T-helper 1 cell (primary cell): ENCODE measurements around the gene PPIP5K1.
A peak's percentile ranks its signal among the peaks of the same experiment; 100 is the strongest.

Source experiments
- DNase-seq, 5 donors: peaks; one replicate each; pipeline ENCODE4 v3.0.0-alpha.2; 2012 to 2020

Gene PPIP5K1

DNA sequence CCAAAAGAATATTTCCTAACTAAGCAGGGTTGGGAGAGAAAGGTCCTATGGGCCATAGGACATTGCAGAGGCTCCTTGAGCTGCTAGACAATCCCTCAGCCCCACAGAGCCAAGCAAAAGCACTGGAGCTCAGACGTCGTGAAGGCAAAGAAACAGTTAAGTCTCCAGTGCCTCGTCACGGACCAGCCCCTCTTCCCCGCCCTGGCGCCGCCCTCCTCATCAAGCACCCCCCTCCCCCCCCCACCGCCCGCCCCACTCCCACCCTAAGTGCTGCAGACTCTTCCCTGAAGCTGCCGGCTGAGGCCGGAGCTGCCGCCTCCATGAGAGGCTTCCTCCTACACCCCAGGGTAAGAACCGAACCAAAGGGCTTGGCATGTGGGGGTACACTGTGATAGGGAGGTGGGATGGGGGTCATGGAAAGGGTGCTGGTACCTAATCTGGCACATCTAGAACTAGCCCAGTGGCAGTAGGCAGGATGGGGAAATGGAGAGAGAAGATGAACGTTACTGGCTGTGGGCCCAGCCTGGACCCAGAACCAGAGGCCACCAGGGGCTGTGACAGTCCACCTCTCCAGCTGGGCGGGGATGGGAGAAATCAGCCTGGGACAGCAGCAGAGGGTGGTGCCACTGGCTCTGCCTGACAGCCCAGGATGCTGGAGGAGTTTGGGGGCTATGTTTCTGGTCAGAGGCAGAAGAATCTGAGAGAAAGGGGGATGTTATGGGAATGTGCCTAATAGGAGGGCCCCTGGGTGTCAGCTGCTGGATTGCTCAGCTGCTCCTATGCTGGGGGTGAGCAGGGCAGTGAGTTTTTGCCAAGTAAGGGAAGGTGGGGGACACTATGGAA is 72.4 kb downstream of the PPIP5K1 start, which contains the start of gene MAP1A:
Gene MAP1A (plus strand): TSS at position 255 of the 843 bp plus-strand sequence. CDS start 3,866 bp downstream, outside the sequence.
- no peak for DNase-seq

- no peak for DNase-seq
Measured at GRCh38 chr15:43516801-43517353, 73.1 kb downstream of the PPIP5K1 start.

DNA sequence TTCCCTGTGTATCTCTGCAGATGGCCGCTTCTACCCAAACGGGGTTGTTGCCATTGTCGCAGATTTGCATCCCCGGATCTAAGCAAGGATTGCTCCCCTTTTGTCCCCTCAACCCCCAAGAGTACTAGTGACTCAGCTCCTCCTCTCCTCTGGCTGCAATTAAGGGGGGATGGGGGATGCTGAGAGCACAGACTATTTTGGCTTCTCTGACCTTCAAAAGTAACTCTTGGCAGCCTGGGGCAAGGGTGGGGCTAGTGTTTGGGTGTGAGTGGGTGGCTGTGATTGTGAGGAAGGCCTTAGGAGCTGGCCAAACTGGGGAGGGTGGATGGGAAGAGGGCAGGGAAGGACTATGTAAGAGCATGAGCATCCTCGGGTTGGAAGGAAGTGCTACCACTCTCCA is 73.8 kb downstream of the PPIP5K1 start:
- DNase-seq, result no peak

- DNase-seq, result no peak
Measured at GRCh38 chr15:43515741-43516140, 74.3 kb downstream of the PPIP5K1 start.

DNA sequence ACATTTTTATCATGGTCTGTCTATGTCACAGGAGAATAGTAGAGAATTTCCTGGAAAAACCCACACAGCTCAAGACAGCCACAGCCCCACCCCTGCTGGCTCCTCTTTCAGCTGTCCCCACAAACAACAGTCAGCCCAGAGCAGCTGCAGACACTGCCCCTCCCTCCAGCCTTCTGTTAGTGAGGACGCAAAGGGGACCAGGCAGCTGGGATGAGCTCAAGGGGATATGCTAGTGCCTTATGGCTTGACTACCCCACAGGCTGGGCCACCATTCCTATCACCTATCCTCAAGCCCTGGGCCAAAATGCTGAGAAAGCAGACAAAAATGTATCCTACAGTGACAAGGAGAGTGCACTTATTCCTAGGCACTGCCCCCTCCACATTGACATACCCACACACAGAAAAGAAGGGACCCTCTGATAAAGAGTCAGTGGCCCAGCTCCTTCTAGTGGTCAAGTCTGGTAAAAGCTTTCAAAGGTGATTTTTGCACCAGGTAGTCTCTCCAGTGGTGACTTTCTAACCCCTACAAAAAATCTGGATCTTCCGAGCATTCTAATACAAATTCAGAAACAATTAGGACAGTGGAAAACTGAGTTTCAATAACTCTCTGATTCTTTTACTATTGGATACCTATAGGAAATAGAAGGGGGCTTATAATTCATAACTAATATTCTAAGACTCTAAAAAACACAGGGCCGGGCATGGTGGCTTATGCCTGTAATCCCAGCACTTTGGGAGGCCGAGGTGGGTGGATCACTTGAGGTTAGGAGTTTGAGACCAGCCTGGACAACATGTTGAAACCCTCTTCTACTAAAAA is 75.6 kb downstream of the PPIP5K1 start:
- peak in 1 of 5 donors; percentile 53 for DNase-seq

GRCh38 chr15:43513550-43513949 is 76.5 kb downstream of the PPIP5K1 start:
- DNase-seq, result no peak

DNA sequence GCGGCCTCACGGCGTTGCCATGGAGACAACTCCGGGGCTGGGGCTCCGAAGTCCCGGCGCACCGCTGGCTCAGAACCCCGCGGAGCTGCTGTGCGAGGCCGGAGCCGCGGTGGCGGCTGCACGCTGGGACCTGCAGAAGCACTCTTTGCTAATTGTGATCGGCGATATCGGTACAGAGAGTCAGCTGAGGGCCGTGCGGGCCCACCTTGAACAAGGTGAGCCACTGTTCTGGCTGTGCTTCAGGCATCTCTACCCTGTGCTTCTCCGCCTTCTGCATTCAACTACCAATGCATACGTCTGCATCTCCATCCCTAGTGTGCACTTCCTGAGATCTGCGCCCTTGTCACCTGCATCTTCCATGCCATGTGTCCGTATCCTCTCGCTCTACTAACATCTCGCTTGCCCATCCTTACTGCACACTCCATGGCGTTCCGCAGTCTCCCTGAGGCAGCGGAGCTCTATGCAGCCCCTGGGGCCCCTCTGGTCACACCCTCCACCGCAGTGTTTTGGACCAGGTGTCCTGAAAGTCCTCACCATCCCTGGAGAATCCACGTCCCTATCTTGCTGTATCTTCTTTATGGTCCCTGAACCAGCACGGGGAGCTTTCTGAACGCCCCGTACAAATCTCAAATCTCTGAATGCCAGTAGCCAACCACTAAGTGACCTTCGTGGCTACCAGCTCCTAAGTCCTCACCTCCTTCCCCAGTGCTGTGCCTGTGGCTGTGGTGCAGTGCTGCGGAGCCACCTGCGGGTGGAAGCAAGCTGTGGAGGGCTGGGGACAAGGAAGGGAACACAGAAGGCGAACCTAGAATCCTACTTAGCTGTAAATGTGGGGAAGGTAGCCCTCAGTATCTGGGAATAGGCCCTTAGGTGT is 78.8 kb downstream of the PPIP5K1 start:
- DNase-seq, result peak in 2 of 5 donors; percentile 6 to 20

DNA sequence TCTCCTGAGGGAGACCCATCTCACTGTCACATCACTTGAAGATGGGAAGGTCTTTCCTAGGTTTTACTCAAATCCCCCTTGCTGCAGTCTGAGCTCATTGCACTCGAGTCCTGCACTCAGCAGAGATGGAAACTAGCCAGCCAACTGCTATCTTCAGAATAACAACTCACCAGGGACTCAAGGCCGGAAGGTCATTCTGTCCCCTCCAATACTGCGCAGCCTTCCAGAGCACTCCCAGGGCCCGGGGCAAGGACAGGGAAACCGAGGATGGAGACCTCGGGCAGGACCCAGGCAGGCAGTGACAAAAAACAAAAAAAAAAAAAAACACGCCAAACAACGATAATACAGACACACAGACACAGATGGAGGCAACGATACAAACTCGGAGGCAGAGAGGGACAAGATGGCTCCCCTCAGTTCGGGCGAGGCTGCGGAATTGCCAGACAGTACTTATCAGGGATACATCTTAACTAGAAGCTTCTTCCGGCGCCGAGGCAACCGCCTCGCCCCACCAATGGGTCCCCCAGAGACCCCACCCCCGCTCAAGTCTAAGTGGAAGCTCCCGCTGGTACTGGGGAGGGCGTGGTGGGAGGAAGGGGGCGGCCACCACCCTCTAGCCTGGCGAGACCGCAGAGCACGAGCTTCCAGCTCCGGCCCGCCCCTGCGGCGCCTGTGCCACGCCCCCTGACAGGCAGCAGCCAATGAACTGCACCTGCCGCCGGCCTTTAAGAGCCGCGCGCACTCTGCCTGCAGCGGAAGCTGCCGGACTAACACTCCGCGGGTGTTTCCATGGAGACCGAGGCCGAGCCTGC is 79.6 kb downstream of the PPIP5K1 start:
- peak; percentile 92 to 99 (median 95) for DNase-seq

GRCh38 chr15:43509660-43510199 is 80.3 kb downstream of the PPIP5K1 start:
- DNase-seq, result no peak

GRCh38 chr15:43508991-43509659 is 80.9 kb downstream of the PPIP5K1 start:
- DNase-seq, result no peak

DNA sequence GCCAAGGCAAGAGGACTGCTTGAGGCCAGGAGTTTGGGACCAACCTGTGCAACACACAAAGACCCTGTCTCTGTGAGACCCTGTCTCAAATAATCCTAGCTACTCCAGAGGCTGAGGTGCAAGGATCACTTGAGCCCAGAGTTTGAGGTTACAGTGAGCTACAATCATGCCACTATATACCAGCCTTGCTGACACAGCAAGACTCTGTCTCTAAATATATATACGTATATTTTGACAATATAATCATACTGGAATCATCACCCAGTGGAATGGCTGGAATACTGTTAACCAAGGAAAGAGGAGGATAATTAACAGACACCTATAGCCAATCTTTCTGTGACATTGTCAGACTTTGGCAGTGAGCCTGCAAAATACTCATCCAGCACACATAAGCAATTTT is 81.6 kb downstream of the PPIP5K1 start:
- DNase-seq, result no peak

DNA sequence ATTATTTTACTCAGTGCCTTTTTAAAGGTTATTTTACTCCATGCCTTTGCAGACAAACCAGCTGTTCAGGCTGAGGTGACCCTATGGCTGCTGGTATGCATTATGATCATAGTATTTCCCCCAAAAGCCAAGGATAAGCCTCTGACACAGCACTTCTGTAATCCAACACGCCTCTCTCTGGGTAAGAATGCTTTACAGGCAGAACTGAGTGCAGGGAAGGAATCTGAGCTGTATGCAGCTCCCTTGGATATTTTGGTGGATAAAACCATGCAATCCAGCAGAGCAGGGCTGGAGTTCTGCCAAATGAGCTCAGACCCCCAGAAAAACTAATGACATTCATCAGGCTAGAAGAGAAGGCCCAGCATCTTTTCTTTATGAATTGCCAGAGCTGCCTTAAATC is 84.3 kb downstream of the PPIP5K1 start:
- DNase-seq, result no peak

GRCh38 chr15:43499635-43500034 is 90.4 kb downstream of the PPIP5K1 start:
- DNase-seq, result no peak

DNA sequence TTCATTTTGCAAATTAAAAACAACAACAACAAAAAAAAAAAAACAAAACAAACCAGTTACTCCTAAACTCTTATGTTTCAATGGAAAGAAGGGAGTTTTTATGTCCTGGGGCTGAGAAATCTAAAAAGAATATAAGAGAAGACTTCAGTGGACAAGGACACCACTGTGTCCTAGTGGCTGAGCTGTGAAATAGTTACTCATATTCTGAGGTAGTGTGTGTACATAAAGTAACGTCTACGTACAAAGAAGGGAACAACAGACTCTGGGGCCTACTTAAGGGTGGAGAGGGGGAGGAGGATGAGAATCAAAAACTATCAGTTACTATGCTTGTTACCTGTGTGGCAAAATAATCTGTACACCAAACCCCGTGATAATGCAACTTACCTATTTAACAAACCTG is 91.0 kb downstream of the PPIP5K1 start:
- DNase-seq, result no peak

- no peak for DNase-seq
Measured at GRCh38 chr15:43493703-43494472, 96.1 kb downstream of the PPIP5K1 start.

GRCh38 chr15:43492673-43493601 is 97.1 kb downstream of the PPIP5K1 start, which contains the start of gene TP53BP1:
Gene TP53BP1 (minus strand): TSS chr15:43493156. CDS start chr15:43493043, 113 bp downstream.
- DNase-seq, result peak; percentile 86 to 95 (median 91)

GRCh38 chr15:43492266-43492665 is 97.7 kb downstream of the PPIP5K1 start:
- DNase-seq, result no peak

DNA sequence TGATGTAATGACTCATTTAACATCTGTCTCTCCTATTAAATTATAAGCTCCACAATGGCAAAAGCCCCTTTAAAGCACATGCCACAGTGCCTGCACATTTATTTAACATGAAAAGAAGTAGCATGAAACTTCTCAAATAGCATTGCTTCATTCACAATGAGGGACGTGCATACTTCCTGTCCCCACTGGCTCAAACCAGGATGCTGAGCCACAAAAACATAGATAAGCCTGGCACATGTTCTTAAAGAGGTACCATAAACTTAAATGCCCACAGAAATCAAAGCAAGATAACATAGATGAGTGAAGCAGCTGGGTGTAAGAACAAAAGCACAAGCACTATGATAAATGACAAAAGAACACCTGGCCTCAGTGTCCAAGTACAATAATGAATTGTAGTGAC is 100.8 kb downstream of the PPIP5K1 start:
- DNase-seq, result no peak
